ENCODE measurements around the gene MYLK4.

MYLK4 gene

DNA sequence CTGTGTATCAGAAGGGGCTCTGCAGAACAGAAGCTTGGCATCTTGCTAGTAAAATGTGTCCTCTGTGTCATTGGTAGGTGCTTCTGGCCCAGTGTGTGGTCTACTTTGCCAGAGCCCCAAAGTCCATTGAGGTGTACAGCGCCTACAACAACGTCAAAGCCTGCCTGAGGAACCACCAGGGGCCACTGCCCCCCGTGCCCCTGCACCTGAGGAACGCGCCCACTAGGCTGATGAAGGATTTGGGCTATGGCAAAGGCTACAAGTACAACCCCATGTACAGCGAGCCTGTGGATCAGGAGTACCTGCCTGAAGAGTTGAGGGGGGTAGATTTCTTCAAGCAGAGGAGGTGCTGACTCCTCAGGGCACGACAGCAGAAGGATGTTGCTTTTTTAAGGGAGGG is 34.2 kb upstream of the MYLK4 start:
- Histone ChIP-seq H3K4me1 (no peaks in the 10 kb centered on the region), H3K36me3 (ENCODE audit: control insufficient read depth, insufficient read depth, low read length) (no peaks in the 10 kb centered on the region), H3K9ac (no peak overlapping the region), H3K4me2 (ENCODE audit: low read length) (no peak overlapping the region), H2AFZ (no peak overlapping the region), H3K79me2 (peaks cover 34% of the 10 kb centered on the region), H3K4me3 (ENCODE audit: low read depth, low read length) (no peak overlapping the region), H3K27me3 (ENCODE audit: control insufficient read depth, insufficient read depth, low read length) (no peaks in the 10 kb centered on the region), H3K9me3 (ENCODE audit: control insufficient read depth, low read length) (no peaks in the 10 kb centered on the region), H3K27ac (no peak overlapping the region)
- TF ChIP-seq, protein P1, sequence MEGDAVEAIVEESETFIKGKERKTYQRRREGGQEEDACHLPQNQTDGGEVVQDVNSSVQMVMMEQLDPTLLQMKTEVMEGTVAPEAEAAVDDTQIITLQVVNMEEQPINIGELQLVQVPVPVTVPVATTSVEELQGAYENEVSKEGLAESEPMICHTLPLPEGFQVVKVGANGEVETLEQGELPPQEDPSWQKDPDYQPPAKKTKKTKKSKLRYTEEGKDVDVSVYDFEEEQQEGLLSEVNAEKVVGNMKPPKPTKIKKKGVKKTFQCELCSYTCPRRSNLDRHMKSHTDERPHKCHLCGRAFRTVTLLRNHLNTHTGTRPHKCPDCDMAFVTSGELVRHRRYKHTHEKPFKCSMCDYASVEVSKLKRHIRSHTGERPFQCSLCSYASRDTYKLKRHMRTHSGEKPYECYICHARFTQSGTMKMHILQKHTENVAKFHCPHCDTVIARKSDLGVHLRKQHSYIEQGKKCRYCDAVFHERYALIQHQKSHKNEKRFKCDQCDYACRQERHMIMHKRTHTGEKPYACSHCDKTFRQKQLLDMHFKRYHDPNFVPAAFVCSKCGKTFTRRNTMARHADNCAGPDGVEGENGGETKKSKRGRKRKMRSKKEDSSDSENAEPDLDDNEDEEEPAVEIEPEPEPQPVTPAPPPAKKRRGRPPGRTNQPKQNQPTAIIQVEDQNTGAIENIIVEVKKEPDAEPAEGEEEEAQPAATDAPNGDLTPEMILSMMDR (IDR thresholded peaks at IDR 0.05), result no peak

DNA sequence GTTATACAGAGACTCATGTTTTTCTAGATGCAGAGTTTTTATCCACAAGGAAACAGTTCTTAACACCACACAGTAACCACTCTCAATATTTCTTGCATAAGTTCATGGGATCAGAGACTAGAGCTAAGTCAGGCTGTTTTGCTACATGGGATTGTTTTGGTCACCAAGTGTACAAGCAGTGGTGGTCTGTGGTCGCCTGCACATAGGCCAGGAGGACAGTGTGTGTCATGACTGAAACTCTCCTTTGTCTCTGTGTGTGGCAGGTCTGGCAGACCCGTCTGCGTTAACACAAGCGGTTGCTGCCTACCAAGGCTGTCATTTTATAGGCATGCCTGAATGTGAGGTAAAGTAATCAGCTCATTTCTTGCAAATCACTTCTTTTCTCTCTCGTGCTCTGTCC is 33.3 kb upstream of the MYLK4 start:
- TF ChIP-seq, protein P1 (IDR thresholded peaks at IDR 0.05), result no peak
- Histone ChIP-seq H3K9me3 (ENCODE audit: control insufficient read depth, low read length) (no peaks in the 10 kb centered on the region), H3K27ac (no peak overlapping the region), H3K79me2 (peaks cover 36% of the 10 kb centered on the region), H3K4me2 (ENCODE audit: low read length) (no peak overlapping the region), H3K27me3 (ENCODE audit: control insufficient read depth, insufficient read depth, low read length) (no peaks in the 10 kb centered on the region), H3K4me1 (no peaks in the 10 kb centered on the region), H2AFZ (no peak overlapping the region), H3K36me3 (ENCODE audit: control insufficient read depth, insufficient read depth, low read length) (no peaks in the 10 kb centered on the region), H3K4me3 (ENCODE audit: low read depth, low read length) (no peak overlapping the region), H3K9ac (no peak overlapping the region)

DNA sequence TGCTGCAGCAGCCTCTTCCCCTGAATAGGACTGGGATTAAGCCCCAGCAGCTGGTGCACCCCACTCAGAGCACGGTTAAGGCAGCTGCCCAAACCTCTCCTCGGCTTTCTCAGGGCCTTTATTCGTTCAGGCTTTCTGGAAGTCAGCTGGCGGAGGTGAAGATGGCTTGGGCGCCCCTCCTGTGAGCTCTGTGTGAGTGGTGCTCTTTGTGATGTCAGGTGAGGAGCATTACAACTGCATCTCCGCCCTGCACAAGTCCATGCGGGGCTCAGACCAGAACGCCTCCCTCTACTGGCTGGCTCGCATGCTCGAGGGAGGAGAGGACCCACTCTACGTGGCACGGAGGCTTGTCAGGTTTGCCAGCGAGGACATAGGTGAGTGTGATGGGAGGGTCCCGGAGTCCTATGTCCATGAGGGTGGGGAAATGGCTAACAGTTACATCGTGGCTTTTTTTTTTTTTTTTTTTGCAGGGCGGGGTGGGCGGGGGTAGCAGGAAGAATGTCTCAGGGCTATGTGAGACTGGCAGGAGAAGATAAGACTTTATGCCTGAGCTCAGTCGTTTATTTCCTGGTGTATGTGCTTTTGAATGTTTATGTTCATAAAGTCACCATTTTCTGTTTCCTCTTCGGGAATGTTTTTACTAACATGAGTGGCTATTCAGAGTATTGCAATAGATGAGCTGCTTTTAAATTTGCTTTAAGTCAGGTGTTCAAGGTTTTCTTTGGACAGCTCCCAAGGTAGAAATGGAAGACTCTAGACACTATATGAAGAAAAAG is 32.7 kb upstream of the MYLK4 start:
- Histone ChIP-seq H3K79me2 (peaks cover 43% of the 10 kb centered on the region), H3K4me2 (ENCODE audit: low read length) (no peak overlapping the region), H3K4me1 (no peaks in the 10 kb centered on the region), H3K27ac (no peak overlapping the region), H3K27me3 (ENCODE audit: control insufficient read depth, insufficient read depth, low read length) (no peaks in the 10 kb centered on the region), H3K36me3 (ENCODE audit: control insufficient read depth, insufficient read depth, low read length) (no peaks in the 10 kb centered on the region), H2AFZ (no peak overlapping the region), H3K9ac (no peak overlapping the region), H3K4me3 (ENCODE audit: low read depth, low read length) (no peak overlapping the region), H3K9me3 (ENCODE audit: control insufficient read depth, low read length) (no peaks in the 10 kb centered on the region)
- TF ChIP-seq, protein P1 (IDR thresholded peaks at IDR 0.05), result no peak

DNA sequence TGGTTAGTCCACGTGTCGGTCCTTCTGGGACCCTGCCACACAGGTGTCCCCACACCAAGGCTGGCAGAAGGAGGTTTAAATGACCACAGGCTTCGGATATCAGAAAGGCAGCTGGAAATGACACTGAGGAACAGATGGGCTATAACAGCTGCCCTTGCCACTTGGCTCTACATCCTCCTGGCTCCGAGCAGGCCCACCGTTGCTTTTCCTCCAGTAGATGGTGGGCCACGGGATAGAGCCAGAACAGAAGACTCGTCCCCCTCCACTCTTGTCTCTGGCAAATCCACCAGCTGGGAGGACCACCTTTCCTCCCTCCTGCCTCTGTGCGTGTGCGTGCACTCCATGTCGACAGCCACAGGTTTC is 32.1 kb upstream of the MYLK4 start:
- no peaks in the 10 kb centered on the region for H3K27me3 ChIP-seq (ENCODE audit: control insufficient read depth, insufficient read depth, low read length)
- H3K4me2 ChIP-seq (ENCODE audit: low read length), result no peak overlapping the region
- TF ChIP-seq, protein P1 (IDR thresholded peaks at IDR 0.05), result no peak
- no peak overlapping the region for H2AFZ ChIP-seq
- peaks cover 47% of the 10 kb centered on the region for H3K79me2 ChIP-seq
- no peaks in the 10 kb centered on the region for H3K9me3 ChIP-seq (ENCODE audit: control insufficient read depth, low read length)
- H3K4me1 ChIP-seq, result no peaks in the 10 kb centered on the region
- no peaks in the 10 kb centered on the region for H3K36me3 ChIP-seq (ENCODE audit: control insufficient read depth, insufficient read depth, low read length)
- H3K27ac ChIP-seq, result no peak overlapping the region
- no peak overlapping the region for H3K9ac ChIP-seq
- H3K4me3 ChIP-seq (ENCODE audit: low read depth, low read length), result no peak overlapping the region

DNA sequence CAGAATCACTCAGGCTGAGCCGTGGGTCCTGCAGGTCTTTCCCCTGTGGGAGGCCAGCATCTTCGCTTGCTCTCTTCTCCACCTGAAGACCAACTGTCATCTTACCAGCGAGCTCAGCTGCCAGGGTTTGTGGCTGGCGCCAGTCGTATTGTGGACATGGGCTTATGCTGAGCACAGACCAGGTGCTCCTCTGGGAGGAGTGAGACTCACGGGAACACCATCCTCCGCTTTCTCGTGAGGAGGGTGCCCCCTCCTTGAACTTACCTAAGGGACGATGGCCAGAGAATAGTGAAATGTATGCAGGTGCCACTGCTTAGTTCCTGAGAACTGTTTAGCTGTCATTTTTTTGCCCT is 31.6 kb upstream of the MYLK4 start:
- H3K9ac ChIP-seq, result no peak overlapping the region
- TF ChIP-seq, protein P1 (IDR thresholded peaks at IDR 0.05), result no peak
- no peaks in the 10 kb centered on the region for H3K36me3 ChIP-seq (ENCODE audit: control insufficient read depth, insufficient read depth, low read length)
- H3K79me2 ChIP-seq, result peaks cover 52% of the 10 kb centered on the region
- H3K27me3 ChIP-seq (ENCODE audit: control insufficient read depth, insufficient read depth, low read length), result no peaks in the 10 kb centered on the region
- H3K9me3 ChIP-seq (ENCODE audit: control insufficient read depth, low read length), result no peaks in the 10 kb centered on the region
- H3K4me1 ChIP-seq, result no peaks in the 10 kb centered on the region
- no peak overlapping the region for H3K27ac ChIP-seq
- H3K4me2 ChIP-seq (ENCODE audit: low read length), result no peak overlapping the region
- H3K4me3 ChIP-seq (ENCODE audit: low read depth, low read length), result no peak overlapping the region
- no peak overlapping the region for H2AFZ ChIP-seq
